Fibroblast of lung (primary cell): ENCODE data around the gene PRKAA1. TPM values are rescaled to one million over a fixed set of nuclear protein-coding genes. Genes with fewer than 3 reads are reported as not detected.
"Not testable (repeated sequence)": the region's sequence is repeated elsewhere in the genome, so short reads cannot be mapped to it uniquely, and the experiment has no call there.

Experiments
- DNase-seq, 2 donors: peaks; one replicate each; pipeline versions ENCODE4 v3.0.0 to v3.0.0-alpha.2; 2010; ENCODE audit warnings: low read depth in 2 of 2
- H2AFZ ChIP-seq: 2 replicates; pipeline ENCODE4 v1.5.1; 2012; ENCODE audit warnings: low read length, control low read depth, inconsistent platforms
- H3K27ac ChIP-seq: 2 replicates; pipeline ENCODE4 v1.5.1; 2011; ENCODE audit warnings: low read length, control low read depth; ENCODE audit not compliant: insufficient read depth
- H3K27me3 ChIP-seq: 2 replicates; pipeline ENCODE4 v1.5.1; 2011; ENCODE audit warnings: mild to moderate bottlenecking, low read length; ENCODE audit not compliant: control insufficient read depth, insufficient read depth
- H3K36me3 ChIP-seq: 2 replicates; pipeline ENCODE4 v1.5.1; 2011; ENCODE audit warnings: low read length; ENCODE audit not compliant: control insufficient read depth, insufficient read depth
- H3K4me1 ChIP-seq: 2 replicates; pipeline ENCODE4 v1.5.1; 2011; ENCODE audit warnings: low read length; ENCODE audit not compliant: control insufficient read depth, insufficient read depth; ENCODE audit errors: extremely low read depth
- H3K4me2 ChIP-seq: 2 replicates; pipeline ENCODE4 v1.5.1; 2011; ENCODE audit warnings: low read length, control low read depth; ENCODE audit not compliant: insufficient read depth; ENCODE audit errors: extremely low read depth
- H3K4me3 ChIP-seq, 4 experiments: fragments of 200-600 bp in 1 of 4; sonication (generic) in 1 of 4; replicated peaks in 1 of 4; 2 replicates each; pipeline ENCODE4 v1.5.1; 2011 to 2016; ENCODE audit warnings: low read length in 4 of 4, low read depth in 3 of 4, mild to moderate bottlenecking in 3 of 4, control low read depth in 2 of 4, inconsistent platforms in 1 of 4, mixed read lengths in 1 of 4; ENCODE audit not compliant: insufficient read depth in 1 of 4; ENCODE audit errors: control extremely low read depth in 1 of 4
- H3K79me2 ChIP-seq: 2 replicates; pipeline ENCODE4 v1.5.1; 2012; ENCODE audit warnings: mild to moderate bottlenecking, low read length, inconsistent platforms; ENCODE audit not compliant: control insufficient read depth, insufficient read depth
- H3K9ac ChIP-seq: 2 replicates; pipeline ENCODE4 v1.5.1; 2011; ENCODE audit warnings: mild to moderate bottlenecking, low read length, control low read depth; ENCODE audit not compliant: insufficient read depth
- H3K9me3 ChIP-seq: 2 replicates; pipeline ENCODE4 v1.5.1; 2012; ENCODE audit warnings: low read depth, low read length; ENCODE audit not compliant: control insufficient read depth, insufficient read depth
- H4K20me1 ChIP-seq: 2 replicates; pipeline ENCODE4 v1.5.1; 2011; ENCODE audit warnings: low read length; ENCODE audit not compliant: control insufficient read depth, insufficient read depth; ENCODE audit errors: extremely low read depth
- EZH2 ChIP-seq: IDR thresholded peaks from 2 replicates; pipeline ENCODE4 v1.5.1; 2012; ENCODE audit warnings: low read length, control low read depth, mild to moderate bottlenecking; ENCODE audit errors: missing control alignments
- polyA plus RNA-seq, 2 donors: library from polyadenylated mRNA; depleted of rRNA in 1 of 2; stranded (reverse) in 1 of 2; unstranded in 1 of 2; fragments of >200 nt; gene quantifications; 2 replicates each; pipeline ENCODE4 v1.2.1, GENCODE V29; 2011 to 2012; ENCODE audit warnings: missing spikeins in 1 of 2
- total RNA-seq: library from RNA; depleted of rRNA; stranded (reverse); fragments of >200 nt; gene quantifications from 2 replicates; pipeline ENCODE4 v1.2.1, GENCODE V29; 2014
- TF ChIP-seq, protein P1 (sequence below), 2 donors: IDR thresholded peaks in 1 of 2; conservative IDR thresholded peaks in 1 of 2; 1 replicate in 1 of 2; 2 replicates in 1 of 2; pipeline ENCODE4 v1.5.1; 2011 to 2012; ENCODE audit warnings: low read length in 2 of 2, control low read depth in 1 of 2, inconsistent platforms in 1 of 2, low read depth in 1 of 2, mild to moderate bottlenecking in 1 of 2

Gene PRKAA1
- total and polyA plus RNA-seq, 2 donors (not counting 1 experiment from before 2014, with no cell fraction given) = 106 to 107 TPM

DNA sequence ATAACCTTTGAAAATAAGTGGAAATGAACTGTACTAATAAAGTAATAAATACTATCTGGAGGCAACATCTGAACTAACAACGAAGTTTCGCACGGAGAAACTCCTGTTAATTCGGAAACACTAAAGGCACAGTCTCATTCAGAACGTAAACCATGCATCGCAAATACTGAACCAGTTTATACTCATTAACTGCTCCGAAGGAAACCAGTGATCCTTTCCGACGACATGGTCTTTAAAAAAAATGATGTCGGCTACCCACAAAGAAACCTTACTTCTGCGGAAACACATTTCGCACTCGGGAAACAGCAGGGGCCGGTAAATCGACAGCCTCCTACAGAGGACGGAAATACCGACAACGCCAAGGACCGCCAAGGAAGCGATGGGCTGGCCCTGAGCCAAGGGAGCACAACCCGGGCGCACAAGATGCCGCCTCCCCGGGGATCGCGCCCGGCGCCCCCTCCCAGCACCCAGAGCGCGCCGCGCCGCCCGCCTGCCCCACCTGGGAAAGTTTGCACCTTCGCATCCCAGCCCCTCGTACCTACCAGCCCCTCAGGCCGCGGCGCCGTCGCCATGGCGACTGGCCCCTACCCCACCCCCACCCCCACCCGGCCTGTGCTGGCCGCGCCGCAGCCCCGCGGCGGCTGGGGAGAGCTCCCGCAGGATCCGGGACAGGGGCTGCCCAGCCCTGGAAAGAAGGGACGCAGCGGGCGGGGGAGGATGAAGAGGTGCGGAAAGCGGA is 732 bp downstream of the PRKAA1 start:
- peak overlapping the region; percentile 96 for H2AFZ ChIP-seq
- peaks cover 54% of the 10 kb centered on the region for H3K79me2 ChIP-seq
- peaks cover 4% of the 10 kb centered on the region for H3K4me1 ChIP-seq
- peak; percentile 73 to 75 for DNase-seq
- peak overlapping the region; percentile 58 to 95 (median 78) for H3K4me3 ChIP-seq
- no peaks in the 10 kb centered on the region for H3K9me3 ChIP-seq
- TF ChIP-seq, protein P1, sequence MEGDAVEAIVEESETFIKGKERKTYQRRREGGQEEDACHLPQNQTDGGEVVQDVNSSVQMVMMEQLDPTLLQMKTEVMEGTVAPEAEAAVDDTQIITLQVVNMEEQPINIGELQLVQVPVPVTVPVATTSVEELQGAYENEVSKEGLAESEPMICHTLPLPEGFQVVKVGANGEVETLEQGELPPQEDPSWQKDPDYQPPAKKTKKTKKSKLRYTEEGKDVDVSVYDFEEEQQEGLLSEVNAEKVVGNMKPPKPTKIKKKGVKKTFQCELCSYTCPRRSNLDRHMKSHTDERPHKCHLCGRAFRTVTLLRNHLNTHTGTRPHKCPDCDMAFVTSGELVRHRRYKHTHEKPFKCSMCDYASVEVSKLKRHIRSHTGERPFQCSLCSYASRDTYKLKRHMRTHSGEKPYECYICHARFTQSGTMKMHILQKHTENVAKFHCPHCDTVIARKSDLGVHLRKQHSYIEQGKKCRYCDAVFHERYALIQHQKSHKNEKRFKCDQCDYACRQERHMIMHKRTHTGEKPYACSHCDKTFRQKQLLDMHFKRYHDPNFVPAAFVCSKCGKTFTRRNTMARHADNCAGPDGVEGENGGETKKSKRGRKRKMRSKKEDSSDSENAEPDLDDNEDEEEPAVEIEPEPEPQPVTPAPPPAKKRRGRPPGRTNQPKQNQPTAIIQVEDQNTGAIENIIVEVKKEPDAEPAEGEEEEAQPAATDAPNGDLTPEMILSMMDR (conservative IDR thresholded peaks at IDR 0.05 in 1 of 2, IDR thresholded peaks at IDR 0.05 in 1 of 2; ENCODE audit: low read depth in 1 of 2, low read length in 2 of 2) = no peak
- no peak for TF ChIP-seq EZH2
- H4K20me1 ChIP-seq = no peaks in the 10 kb centered on the region
- peak overlapping the region; percentile 93 for H3K4me2 ChIP-seq
- peak overlapping the region; percentile 97 for H3K9ac ChIP-seq
- peak overlapping the region; percentile 94 for H3K27ac ChIP-seq
- H3K27me3 ChIP-seq = no peaks in the 10 kb centered on the region
- H3K36me3 ChIP-seq = no peaks in the 10 kb centered on the region

DNA sequence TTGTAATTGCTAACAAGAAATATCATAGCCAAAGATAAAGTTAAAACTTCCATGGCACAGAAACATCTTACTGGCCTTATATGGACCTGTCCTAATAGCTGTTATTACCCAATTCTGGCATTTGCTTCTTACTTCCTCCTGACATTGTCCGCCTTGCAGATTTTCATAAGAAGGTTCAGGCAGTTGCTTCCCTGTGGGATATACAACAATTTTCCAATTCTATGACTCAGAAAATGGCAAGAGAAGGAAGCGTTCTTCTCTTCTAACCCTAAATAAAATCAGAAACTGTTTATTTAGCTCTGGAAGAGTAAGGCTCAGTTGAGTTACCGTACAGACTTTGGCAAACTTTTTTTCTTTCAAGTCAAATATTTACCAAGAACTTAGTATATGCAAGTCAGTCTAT is 1.7 kb downstream of the PRKAA1 start:
- Histone ChIP-seq H3K36me3 (no peaks in the 10 kb centered on the region), H4K20me1 (no peaks in the 10 kb centered on the region), H3K9me3 (no peaks in the 10 kb centered on the region), H3K79me2 (peaks cover 63% of the 10 kb centered on the region), H2AFZ (no peak overlapping the region), H3K4me2 (peak overlapping the region; percentile 93), H3K27me3 (no peaks in the 10 kb centered on the region), H3K4me3 (peak overlapping the region; percentile 58 to 95 (median 78)), H3K27ac (peak overlapping the region; percentile 7), H3K9ac (no peak overlapping the region), H3K4me1 (peaks cover 4% of the 10 kb centered on the region)
- peak; percentile 44 to 90 for DNase-seq
- TF ChIP-seq, protein P1 (conservative IDR thresholded peaks at IDR 0.05 in 1 of 2, IDR thresholded peaks at IDR 0.05 in 1 of 2; ENCODE audit: low read depth in 1 of 2, low read length in 2 of 2) = no peak
- TF ChIP-seq EZH2 = no peak

DNA sequence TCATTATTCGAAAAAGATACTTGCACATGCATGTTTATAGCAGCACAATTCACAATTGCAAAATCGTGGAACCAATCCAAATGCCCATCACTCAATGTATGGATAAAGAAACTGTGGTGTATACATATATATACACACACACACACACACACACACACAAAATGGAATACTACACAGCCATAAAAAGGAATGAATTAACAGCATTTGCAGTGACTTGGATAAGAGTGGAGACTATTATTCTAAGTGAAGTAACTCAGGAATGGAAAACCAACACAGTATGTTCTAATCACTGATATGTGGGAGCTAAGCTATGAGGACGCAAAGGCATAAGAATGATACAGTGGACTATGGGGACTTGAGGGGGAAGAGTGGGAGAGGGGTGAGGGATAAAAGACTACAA is 3.3 kb downstream of the PRKAA1 start:
- not testable (repeated sequence) for H3K9ac ChIP-seq, H3K4me2 ChIP-seq, H3K4me1 ChIP-seq, H3K27me3 ChIP-seq, H3K27ac ChIP-seq, H4K20me1 ChIP-seq, H3K36me3 ChIP-seq, H3K4me3 ChIP-seq, H2AFZ ChIP-seq, DNase-seq, H3K9me3 ChIP-seq
- H3K79me2 ChIP-seq = peaks cover 79% of the 10 kb centered on the region

DNA sequence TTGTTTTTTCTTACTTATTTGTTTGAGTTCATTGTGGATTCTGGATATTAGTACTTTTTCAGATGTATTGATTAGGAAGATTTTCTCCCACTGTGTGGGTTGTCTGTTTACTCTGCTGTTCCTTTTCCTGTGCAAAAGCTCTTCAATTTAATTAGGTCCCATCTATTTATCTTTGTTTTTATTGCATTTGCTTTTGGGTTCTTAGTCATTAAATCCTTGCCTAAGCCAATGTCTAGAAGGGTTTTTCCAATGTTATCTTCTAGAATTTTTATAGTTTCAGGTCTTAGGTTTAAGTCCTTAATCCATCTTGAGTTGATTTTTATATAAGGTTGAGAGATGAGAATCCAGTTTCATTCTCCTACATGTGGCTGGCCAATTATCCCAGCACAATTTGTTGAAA is 3.8 kb downstream of the PRKAA1 start:
- H2AFZ ChIP-seq, H4K20me1 ChIP-seq, H3K9me3 ChIP-seq, H3K4me2 ChIP-seq, H3K4me3 ChIP-seq, H3K4me1 ChIP-seq, H3K27me3 ChIP-seq, H3K9ac ChIP-seq, H3K36me3 ChIP-seq, H3K27ac ChIP-seq, DNase-seq: not testable (repeated sequence)
- peaks cover 84% of the 10 kb centered on the region for H3K79me2 ChIP-seq

DNA sequence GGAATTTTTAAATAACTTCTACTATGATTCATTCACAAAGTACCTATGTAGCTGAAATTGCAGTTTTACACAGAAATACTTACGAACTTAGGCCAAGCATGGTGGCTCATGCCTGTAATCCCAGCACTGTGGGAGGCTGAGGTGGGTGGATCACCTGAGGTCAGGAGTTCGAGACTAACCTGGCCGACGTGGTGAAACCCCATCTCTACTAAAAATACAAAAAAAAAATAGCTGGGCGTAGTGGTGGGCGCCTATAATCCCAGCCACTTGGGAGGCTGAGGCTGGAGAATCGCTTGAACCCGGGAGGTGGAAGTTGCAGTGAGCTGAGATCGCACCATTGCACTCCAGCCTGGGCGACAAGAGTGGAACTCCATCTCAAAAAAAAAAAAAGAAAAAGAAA is 5.5 kb downstream of the PRKAA1 start:
- not testable (repeated sequence) for DNase-seq, H3K9me3 ChIP-seq, H3K27ac ChIP-seq, H3K9ac ChIP-seq, H3K4me3 ChIP-seq, H2AFZ ChIP-seq, H3K36me3 ChIP-seq, H3K27me3 ChIP-seq, H3K4me1 ChIP-seq, H4K20me1 ChIP-seq, H3K4me2 ChIP-seq
- H3K79me2 ChIP-seq = peaks cover 99% of the 10 kb centered on the region
